HepG2 (cell line): ENCODE data around the gene SHC1. TPM values are rescaled to one million over a fixed set of nuclear protein-coding genes. Genes with fewer than 3 reads are reported as not detected.
A peak's percentile ranks its signal among the peaks of the same experiment; 100 is the strongest.

Experiments used
- ATAC-seq: fragments of 200-7000 bp; cut with Tn5 transposase; 3 replicates; pipeline ENCODE4 v1.9.1; 2020; ENCODE audit warnings: mild to moderate bottlenecking, moderate library complexity
- BruUV-seq: library from RNA; stranded (reverse); fragments of 400-500 nt; replicated peaks from 2 replicates; lab custom pipeline; 2021; lab: Mats Ljungman, UMichigan
- CTCF ChIA-PET: fragments of 300-600 bp; formaldehyde crosslinking; extraction: SDS; loops from one replicate; lab custom pipeline; 2021; ENCODE audit warnings: low total read pairs, inconsistent platforms, low intra/inter-chr PET ratio; lab: Yijun Ruan, JAX
- POLR2A ChIA-PET: fragments of 350-600 bp; sonication (Branson Sonifier 250); formaldehyde crosslinking; loops from one replicate; lab custom pipeline; 2020; ENCODE audit warnings: antibody characterized with exemption, inconsistent platforms; lab: Yijun Ruan, JAX
- DNase-seq: peaks from one replicate; pipeline ENCODE4 v3.0.0-alpha.2; 2015; ENCODE audit warnings: low spot score
- FAIRE-seq: peaks from 3 replicates; lab custom pipeline; 2011; peaks lifted over from hg19 to GRCh38; lab: Jason Lieb, UNC
- H2AFZ ChIP-seq: one replicate; pipeline ENCODE4 v1.6.1; 2011; ENCODE audit warnings: low read length, inconsistent platforms
- H3K27ac ChIP-seq: fragments of 300-600 bp; 3 replicates; pipeline ENCODE4 v1.8.0; 2011; ENCODE audit warnings: mixed run types, mild to moderate bottlenecking, mixed read lengths, low read length, inconsistent platforms; ENCODE audit not compliant: insufficient read depth; ENCODE audit errors: extremely low read length
- H3K27me3 ChIP-seq, 2 experiments: fragments of 200-600 bp in 1 of 2; 2 replicates in 1 of 2; 3 replicates in 1 of 2; pipeline versions ENCODE4 v1.6.0 to v1.8.0; 2011; ENCODE audit warnings: low read length in 2 of 2, mild to moderate bottlenecking in 2 of 2, moderate library complexity in 2 of 2, inconsistent platforms in 1 of 2; ENCODE audit not compliant: insufficient read depth in 2 of 2, control insufficient read depth in 1 of 2
- H3K36me3 ChIP-seq, 2 experiments: fragments of 200-600 bp in 1 of 2; replicated peaks in 1 of 2; 2 replicates in 1 of 2; 3 replicates in 1 of 2; pipeline versions ENCODE4 v1.5.1 to v1.8.0; 2011; ENCODE audit warnings: low read length in 2 of 2, inconsistent platforms in 1 of 2; ENCODE audit not compliant: insufficient read depth in 2 of 2, control insufficient read depth in 1 of 2
- H3K4me1 ChIP-seq: 2 replicates; pipeline ENCODE4 v1.5.1; 2012; ENCODE audit warnings: low read length, inconsistent platforms; ENCODE audit not compliant: insufficient read depth
- H3K4me2 ChIP-seq: 2 replicates; pipeline ENCODE4 v1.6.0; 2011; ENCODE audit warnings: low read depth, low read length, inconsistent platforms
- H3K4me3 ChIP-seq, 3 experiments: fragments of 200-600 bp in 1 of 3; sonication (generic), shearing (Covaris generic) in 1 of 3; replicated peaks in 1 of 3; 2 replicates each; pipeline ENCODE4 v1.5.1; 2011 to 2016; ENCODE audit warnings: low read length in 3 of 3, inconsistent platforms in 2 of 3, low read depth in 2 of 3, mild to moderate bottlenecking in 2 of 3, control low read depth in 1 of 3, mixed read lengths in 1 of 3; ENCODE audit not compliant: insufficient read depth in 1 of 3
- H3K79me2 ChIP-seq: one replicate; pipeline ENCODE4 v1.6.1; 2011; ENCODE audit warnings: low read length, inconsistent platforms; ENCODE audit not compliant: insufficient read depth
- H3K9ac ChIP-seq: 2 replicates; pipeline ENCODE4 v1.6.0; 2011; ENCODE audit warnings: mild to moderate bottlenecking, low read depth, low read length, inconsistent platforms; ENCODE audit not compliant: insufficient read depth
- H3K9me3 ChIP-seq: 2 replicates; pipeline ENCODE4 v1.5.1; 2012; ENCODE audit warnings: mild to moderate bottlenecking, low read length
- H4K20me1 ChIP-seq: 2 replicates; pipeline ENCODE4 v1.6.0; 2011; ENCODE audit warnings: inconsistent platforms, mild to moderate bottlenecking, low read length, moderate library complexity; ENCODE audit not compliant: insufficient read depth
- BRD4 ChIP-seq: sonication (generic); formaldehyde crosslinking; IDR thresholded peaks from 2 replicates; pipeline ENCODE4 v1.4.0; 2020; ENCODE audit warnings: missing genetic modification reagents
- GATA4 ChIP-seq: sonication (generic); IDR thresholded peaks from 2 replicates; pipeline ENCODE4 v1.6.1; 2016; ENCODE audit warnings: antibody characterized with exemption, low read depth, borderline replicate concordance
- GLI4 ChIP-seq: sonication (generic); formaldehyde crosslinking; IDR thresholded peaks from 2 replicates; pipeline ENCODE4 v1.5.1; 2020; ENCODE audit warnings: missing genetic modification reagents, mild to moderate bottlenecking, moderate library complexity, borderline replicate concordance
- KDM3A ChIP-seq: IDR thresholded peaks from 2 replicates; pipeline ENCODE4 v1.6.1; 2018; ENCODE audit warnings: low read depth, missing compliant biosample characterization
- KDM5B ChIP-seq: sonication (generic); formaldehyde crosslinking; IDR thresholded peaks from 2 replicates; pipeline ENCODE4 v1.4.0; 2020; ENCODE audit warnings: missing genetic modification reagents, mild to moderate bottlenecking, borderline replicate concordance
- MAFK ChIP-seq, 2 experiments: IDR thresholded peaks in 1 of 2; conservative IDR thresholded peaks in 1 of 2; 2 replicates each; pipeline ENCODE4 v1.6.1; 2011; ENCODE audit warnings: improper control_type of control experiment in 2 of 2, low read length in 2 of 2
- MEIS2 ChIP-seq: sonication (generic); formaldehyde crosslinking; IDR thresholded peaks from 2 replicates; pipeline ENCODE4 v1.9.0; 2021; ENCODE audit warnings: mild to moderate bottlenecking, missing genetic modification reagents
- SP5 ChIP-seq: IDR thresholded peaks from 2 replicates; pipeline ENCODE4 v1.6.1; 2016; ENCODE audit warnings: low read depth, borderline replicate concordance
- ZNF343 ChIP-seq: sonication (generic); formaldehyde crosslinking; IDR thresholded peaks from 2 replicates; pipeline ENCODE4 v1.4.0; 2020; ENCODE audit warnings: mild to moderate bottlenecking, missing genetic modification reagents
- ZNF549 ChIP-seq: sonication (generic); formaldehyde crosslinking; IDR thresholded peaks from 2 replicates; pipeline ENCODE4 v1.5.0; 2020; ENCODE audit warnings: missing genetic modification reagents
- ZNF816 ChIP-seq: sonication (generic); formaldehyde crosslinking; IDR thresholded peaks from 2 replicates; pipeline ENCODE4 v1.8.0; 2022; ENCODE audit warnings: missing genetic modification reagents, mild to moderate bottlenecking, borderline replicate concordance
- ZNF878 ChIP-seq: sonication (generic); formaldehyde crosslinking; IDR thresholded peaks from 2 replicates; pipeline ENCODE4 v1.8.1; 2023; ENCODE audit warnings: mild to moderate bottlenecking, missing genetic modification reagents, moderate library complexity
- ZNF879 ChIP-seq: sonication (generic); formaldehyde crosslinking; IDR thresholded peaks from 2 replicates; pipeline ENCODE4 v1.8.1; 2023; ENCODE audit warnings: missing genetic modification reagents
- WGBS: methylation state at CpG from one replicate; pipeline ENCODE4 v1.1.6; 2017; ENCODE audit warnings: low lambda C conversion rate; 5-methylcytosine and 5-hydroxymethylcytosine counted together
- in situ Hi-C: cut with HindIII; loops from 2 replicates; pipeline ENCODE4 v1.10.0; 2017; ENCODE audit warnings: low pct_unique_long_range_greater_than_20kb; ENCODE audit not compliant: extremely low pct_ligation_motif_present
- intact Hi-C: fragments of 100-400 bp; cut with micrococcal nuclease; formaldehyde crosslinking; loops from one replicate; pipeline ENCODE4 v1.10.0; 2022; ENCODE audit not compliant: unreplicated experiment
- polyA plus RNA-seq, 8 experiments: library from polyadenylated mRNA; depleted of rRNA in 3 of 8; stranded (reverse) in 7 of 8; unstranded in 1 of 8; fragments of >200 nt; fragmentation: Illumina TruSeq in 4 of 8; extraction: Trizol in 4 of 8; gene quantifications; 2 replicates each; pipeline versions ENCODE4 v1.2.1 to v1.2.3, GENCODE V29; 2011 to 2016; ENCODE audit warnings: low read depth in 4 of 8, missing spikeins in 1 of 8, mixed read lengths in 1 of 8; ENCODE audit not compliant: insufficient read depth in 1 of 8
- total RNA-seq, 5 experiments: library from RNA; depleted of rRNA; stranded (reverse); fragments of >200 nt; fragmentation: Illumina TruSeq; extraction: Trizol; gene quantifications; 2 replicates each; pipeline ENCODE4 v1.2.3, GENCODE V29; 2016; ENCODE audit warnings: low read depth in 1 of 5
- TF ChIP-seq, protein P1 (sequence below): sonication (generic); formaldehyde crosslinking; IDR thresholded peaks from 2 replicates; pipeline ENCODE4 v1.4.0; 2020; ENCODE audit warnings: missing genetic modification reagents, borderline replicate concordance
- TF ChIP-seq, protein P2 (sequence below): sonication (generic); formaldehyde crosslinking; IDR thresholded peaks from 2 replicates; pipeline ENCODE4 v1.4.0; 2020; ENCODE audit warnings: mild to moderate bottlenecking, missing genetic modification reagents, borderline replicate concordance

Gene SHC1
- total and polyA plus RNA-seq, 2 of the 13 experiments (the other 11 are each of a cell fraction or from before 2014, with no cell fraction given): 52.0 to 137 TPM

DNA sequence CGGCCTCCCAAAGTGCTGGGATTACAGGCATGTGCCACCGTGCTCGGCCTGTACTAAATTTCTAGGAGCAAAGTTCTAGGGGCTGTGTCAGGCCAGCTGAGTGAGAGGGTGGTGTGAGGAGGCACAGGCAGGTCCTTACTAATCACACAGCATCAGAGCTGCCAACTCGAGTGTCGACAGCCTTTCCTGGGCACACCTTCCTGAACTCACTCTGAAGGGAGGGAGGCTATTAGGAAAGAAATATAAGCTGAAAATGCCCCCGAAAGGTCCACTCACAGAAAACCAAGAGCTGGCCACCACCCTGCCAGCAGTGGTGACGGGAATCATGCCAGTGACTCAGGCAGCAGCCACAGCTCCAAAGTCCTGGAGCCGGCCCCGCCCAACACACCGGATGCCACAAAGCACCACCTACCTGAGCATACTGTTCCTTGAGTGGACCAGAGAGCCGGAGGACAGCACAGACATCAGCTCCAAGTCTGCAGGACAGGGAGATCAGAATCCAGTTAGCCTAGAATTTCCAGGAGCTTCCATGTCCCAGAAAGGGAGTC, 38.5 kb downstream of the SHC1 start:
- Histone ChIP-seq H3K27me3 (no peaks in the 10 kb centered on the region), H3K36me3 (no peaks in the 10 kb centered on the region; a peak in 1 of 5 replicates), H3K4me2 (peak overlapping the region; percentile 78), H3K9ac (peak overlapping the region; percentile 76), H3K4me1 (peaks cover 41% of the 10 kb centered on the region), H3K9me3 (no peaks in the 10 kb centered on the region), H3K27ac (peak overlapping the region; percentile 96), H3K4me3 (peak overlapping the region in 2 of 3 experiments; percentile 20 to 57; a peak in 3 of 6 replicates), H4K20me1 (no peaks in the 10 kb centered on the region), H2AFZ (no peak overlapping the region), H3K79me2 (no peaks in the 10 kb centered on the region)
- ATAC-seq: peak; percentile 84
- peak; percentile 85 for FAIRE-seq
- no TSS peak for BruUV-seq
- WGBS: 2% methylated on average over 10 of the region's 11 CpGs
- intact Hi-C loops (no loop called here), in situ Hi-C loops (no loop called here)
- ChIA-PET CTCF (no interaction called here), POLR2A (interaction anchor here (0.6 to 1.9 kb wide), 18 partner anchors 9 to 373 kb away, joined by 3 to 21 read pairs (median 4); partner anchors contain the start of genes FLAD1, PBXIP1, PYGO2 and SHC1)
- DNase-seq: peak; percentile 85
- TF ChIP-seq ZNF878 (CRISPR knock-in tag): no peak
- TF ChIP-seq, protein P1, sequence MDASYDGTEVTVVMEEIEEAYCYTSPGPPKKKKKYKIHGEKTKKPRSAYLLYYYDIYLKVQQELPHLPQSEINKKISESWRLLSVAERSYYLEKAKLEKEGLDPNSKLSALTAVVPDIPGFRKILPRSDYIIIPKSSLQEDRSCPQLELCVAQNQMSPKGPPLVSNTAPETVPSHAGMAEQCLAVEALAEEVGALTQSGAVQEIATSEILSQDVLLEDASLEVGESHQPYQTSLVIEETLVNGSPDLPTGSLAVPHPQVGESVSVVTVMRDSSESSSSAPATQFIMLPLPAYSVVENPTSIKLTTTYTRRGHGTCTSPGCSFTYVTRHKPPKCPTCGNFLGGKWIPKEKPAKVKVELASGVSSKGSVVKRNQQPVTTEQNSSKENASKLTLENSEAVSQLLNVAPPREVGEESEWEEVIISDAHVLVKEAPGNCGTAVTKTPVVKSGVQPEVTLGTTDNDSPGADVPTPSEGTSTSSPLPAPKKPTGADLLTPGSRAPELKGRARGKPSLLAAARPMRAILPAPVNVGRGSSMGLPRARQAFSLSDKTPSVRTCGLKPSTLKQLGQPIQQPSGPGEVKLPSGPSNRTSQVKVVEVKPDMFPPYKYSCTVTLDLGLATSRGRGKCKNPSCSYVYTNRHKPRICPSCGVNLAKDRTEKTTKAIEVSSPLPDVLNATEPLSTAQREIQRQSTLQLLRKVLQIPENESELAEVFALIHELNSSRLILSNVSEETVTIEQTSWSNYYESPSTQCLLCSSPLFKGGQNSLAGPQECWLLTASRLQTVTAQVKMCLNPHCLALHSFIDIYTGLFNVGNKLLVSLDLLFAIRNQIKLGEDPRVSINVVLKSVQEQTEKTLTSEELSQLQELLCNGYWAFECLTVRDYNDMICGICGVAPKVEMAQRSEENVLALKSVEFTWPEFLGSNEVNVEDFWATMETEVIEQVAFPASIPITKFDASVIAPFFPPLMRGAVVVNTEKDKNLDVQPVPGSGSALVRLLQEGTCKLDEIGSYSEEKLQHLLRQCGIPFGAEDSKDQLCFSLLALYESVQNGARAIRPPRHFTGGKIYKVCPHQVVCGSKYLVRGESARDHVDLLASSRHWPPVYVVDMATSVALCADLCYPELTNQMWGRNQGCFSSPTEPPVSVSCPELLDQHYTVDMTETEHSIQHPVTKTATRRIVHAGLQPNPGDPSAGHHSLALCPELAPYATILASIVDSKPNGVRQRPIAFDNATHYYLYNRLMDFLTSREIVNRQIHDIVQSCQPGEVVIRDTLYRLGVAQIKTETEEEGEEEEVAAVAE (CRISPR knock-in tag): peak; percentile 87
- TF ChIP-seq BRD4 (CRISPR knock-in tag): 0 out of 2 replicates have a peak, but pooled peaks have one; percentile 22
- peak; percentile 49; the same call in 1 of the 2 replicates for TF ChIP-seq KDM5B (CRISPR knock-in tag)
- 0 out of 2 replicates have a peak, but pooled peaks have one; percentile 31 for TF ChIP-seq KDM3A
- TF ChIP-seq GATA4: peak; percentile 32; the same call in 1 of the 2 replicates
- TF ChIP-seq MEIS2: peak; percentile 62; the same call in 1 of the 2 replicates
- peak; percentile 38; the same call in 1 of the 2 replicates for TF ChIP-seq ZNF343 (CRISPR knock-in tag)
- TF ChIP-seq ZNF816 (CRISPR knock-in tag): peak; percentile 42; the same call in 1 of the 2 replicates
- TF ChIP-seq MAFK (conservative IDR thresholded peaks at IDR 0.05 in 1 of 2, IDR thresholded peaks at IDR 0.05 in 1 of 2; ENCODE audit: low read length in 2 of 2): no peak
- TF ChIP-seq, protein P2, sequence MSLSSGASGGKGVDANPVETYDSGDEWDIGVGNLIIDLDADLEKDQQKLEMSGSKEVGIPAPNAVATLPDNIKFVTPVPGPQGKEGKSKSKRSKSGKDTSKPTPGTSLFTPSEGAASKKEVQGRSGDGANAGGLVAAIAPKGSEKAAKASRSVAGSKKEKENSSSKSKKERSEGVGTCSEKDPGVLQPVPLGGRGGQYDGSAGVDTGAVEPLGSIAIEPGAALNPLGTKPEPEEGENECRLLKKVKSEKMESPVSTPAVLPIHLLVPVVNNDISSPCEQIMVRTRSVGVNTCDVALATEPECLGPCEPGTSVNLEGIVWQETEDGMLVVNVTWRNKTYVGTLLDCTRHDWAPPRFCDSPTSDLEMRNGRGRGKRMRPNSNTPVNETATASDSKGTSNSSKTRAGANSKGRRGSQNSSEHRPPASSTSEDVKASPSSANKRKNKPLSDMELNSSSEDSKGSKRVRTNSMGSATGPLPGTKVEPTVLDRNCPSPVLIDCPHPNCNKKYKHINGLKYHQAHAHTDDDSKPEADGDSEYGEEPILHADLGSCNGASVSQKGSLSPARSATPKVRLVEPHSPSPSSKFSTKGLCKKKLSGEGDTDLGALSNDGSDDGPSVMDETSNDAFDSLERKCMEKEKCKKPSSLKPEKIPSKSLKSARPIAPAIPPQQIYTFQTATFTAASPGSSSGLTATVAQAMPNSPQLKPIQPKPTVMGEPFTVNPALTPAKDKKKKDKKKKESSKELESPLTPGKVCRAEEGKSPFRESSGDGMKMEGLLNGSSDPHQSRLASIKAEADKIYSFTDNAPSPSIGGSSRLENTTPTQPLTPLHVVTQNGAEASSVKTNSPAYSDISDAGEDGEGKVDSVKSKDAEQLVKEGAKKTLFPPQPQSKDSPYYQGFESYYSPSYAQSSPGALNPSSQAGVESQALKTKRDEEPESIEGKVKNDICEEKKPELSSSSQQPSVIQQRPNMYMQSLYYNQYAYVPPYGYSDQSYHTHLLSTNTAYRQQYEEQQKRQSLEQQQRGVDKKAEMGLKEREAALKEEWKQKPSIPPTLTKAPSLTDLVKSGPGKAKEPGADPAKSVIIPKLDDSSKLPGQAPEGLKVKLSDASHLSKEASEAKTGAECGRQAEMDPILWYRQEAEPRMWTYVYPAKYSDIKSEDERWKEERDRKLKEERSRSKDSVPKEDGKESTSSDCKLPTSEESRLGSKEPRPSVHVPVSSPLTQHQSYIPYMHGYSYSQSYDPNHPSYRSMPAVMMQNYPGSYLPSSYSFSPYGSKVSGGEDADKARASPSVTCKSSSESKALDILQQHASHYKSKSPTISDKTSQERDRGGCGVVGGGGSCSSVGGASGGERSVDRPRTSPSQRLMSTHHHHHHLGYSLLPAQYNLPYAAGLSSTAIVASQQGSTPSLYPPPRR (CRISPR knock-in tag): peak; percentile 33; the same call in 1 of the 2 replicates
- peak; percentile 98 for TF ChIP-seq SP5 (CRISPR knock-in tag)
- TF ChIP-seq ZNF549 (CRISPR knock-in tag): peak; percentile 98
- TF ChIP-seq ZNF879 (CRISPR knock-in tag): no peak
- TF ChIP-seq GLI4 (CRISPR knock-in tag): no peak
